Neural crest cell (in vitro differentiated cells): ENCODE measurements around the gene RRP9. TPM values are rescaled to one million over a fixed set of nuclear protein-coding genes. Genes with fewer than 3 reads are reported as not detected.
"Not testable (repeated sequence)": the region's sequence is repeated elsewhere in the genome, so short reads cannot be mapped to it uniquely, and the experiment has no call there.

ENCODE experiments used
- DNase-seq: peaks from one replicate; pipeline ENCODE4 v3.0.0; 2021; ENCODE audit warnings: low read depth, mixed read lengths, low spot score
- H3K27ac Mint-ChIP-seq: one replicate; pipeline ENCODE4 v1.8.0; 2021; ENCODE audit warnings: mild to moderate bottlenecking, mixed read lengths; ENCODE audit not compliant: unreplicated experiment
- H3K27me3 Mint-ChIP-seq: 2 replicates; pipeline ENCODE4 v1.8.0; 2021; ENCODE audit warnings: low read depth, mild to moderate bottlenecking, mixed read lengths
- H3K36me3 Mint-ChIP-seq: 2 replicates; pipeline ENCODE4 v1.8.0; 2021; ENCODE audit warnings: low read depth, mild to moderate bottlenecking, mixed read lengths
- H3K4me1 Mint-ChIP-seq: 2 replicates; pipeline ENCODE4 v1.8.0; 2021; ENCODE audit warnings: mixed read lengths
- H3K4me3 Mint-ChIP-seq: one replicate; pipeline ENCODE4 v1.8.0; 2021; ENCODE audit warnings: mild to moderate bottlenecking, mixed read lengths
- H3K9me3 Mint-ChIP-seq: 2 replicates; pipeline ENCODE4 v1.8.0; 2021; ENCODE audit warnings: mixed read lengths
- total RNA-seq: library from RNA; stranded (reverse); gene quantifications from 2 replicates; pipeline ENCODE4 v1.2.1, GENCODE V29; 2021
- TF ChIP-seq, protein P1 (sequence below): fragments of 200-600 bp; sonication (generic); conservative IDR thresholded peaks from 2 replicates; pipeline ENCODE4 v1.5.0; 2021; ENCODE audit warnings: antibody characterized with exemption, mild to moderate bottlenecking

The RRP9 gene
- total RNA-seq, 1 donor from 2014 or later: 40.1 TPM

GRCh38 chr3:51927061-51927977 is 14.4 kb downstream of the RRP9 start:
- Mint-ChIP-seq H3K36me3 (no peaks in the 10 kb centered on the region), H3K9me3 (no peaks in the 10 kb centered on the region), H3K4me3 (no peak overlapping the region), H3K27ac (no peak overlapping the region), H3K4me1 (no peaks in the 10 kb centered on the region), H3K27me3 (no peaks in the 10 kb centered on the region)
- no peak for DNase-seq
- TF ChIP-seq, protein P1, sequence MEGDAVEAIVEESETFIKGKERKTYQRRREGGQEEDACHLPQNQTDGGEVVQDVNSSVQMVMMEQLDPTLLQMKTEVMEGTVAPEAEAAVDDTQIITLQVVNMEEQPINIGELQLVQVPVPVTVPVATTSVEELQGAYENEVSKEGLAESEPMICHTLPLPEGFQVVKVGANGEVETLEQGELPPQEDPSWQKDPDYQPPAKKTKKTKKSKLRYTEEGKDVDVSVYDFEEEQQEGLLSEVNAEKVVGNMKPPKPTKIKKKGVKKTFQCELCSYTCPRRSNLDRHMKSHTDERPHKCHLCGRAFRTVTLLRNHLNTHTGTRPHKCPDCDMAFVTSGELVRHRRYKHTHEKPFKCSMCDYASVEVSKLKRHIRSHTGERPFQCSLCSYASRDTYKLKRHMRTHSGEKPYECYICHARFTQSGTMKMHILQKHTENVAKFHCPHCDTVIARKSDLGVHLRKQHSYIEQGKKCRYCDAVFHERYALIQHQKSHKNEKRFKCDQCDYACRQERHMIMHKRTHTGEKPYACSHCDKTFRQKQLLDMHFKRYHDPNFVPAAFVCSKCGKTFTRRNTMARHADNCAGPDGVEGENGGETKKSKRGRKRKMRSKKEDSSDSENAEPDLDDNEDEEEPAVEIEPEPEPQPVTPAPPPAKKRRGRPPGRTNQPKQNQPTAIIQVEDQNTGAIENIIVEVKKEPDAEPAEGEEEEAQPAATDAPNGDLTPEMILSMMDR: no peak

- TF ChIP-seq, protein P1: no peak
- no peak overlapping the region for H3K4me3 Mint-ChIP-seq
- no peaks in the 10 kb centered on the region for H3K36me3 Mint-ChIP-seq
- DNase-seq: no peak
- H3K9me3 Mint-ChIP-seq: no peaks in the 10 kb centered on the region
- no peaks in the 10 kb centered on the region for H3K4me1 Mint-ChIP-seq
- no peak overlapping the region for H3K27ac Mint-ChIP-seq
- peaks cover 10% of the 10 kb centered on the region for H3K27me3 Mint-ChIP-seq
Measured at GRCh38 chr3:51921081-51921578, 20.6 kb downstream of the RRP9 start.

- Mint-ChIP-seq H3K36me3 (no peaks in the 10 kb centered on the region), H3K9me3 (no peaks in the 10 kb centered on the region), H3K27me3 (peaks cover 10% of the 10 kb centered on the region), H3K4me3 (no peak overlapping the region), H3K27ac (no peak overlapping the region), H3K4me1 (no peaks in the 10 kb centered on the region)
- DNase-seq: no peak
- TF ChIP-seq, protein P1: no peak
Measured at GRCh38 chr3:51916418-51916817, 25.3 kb downstream of the RRP9 start.

DNA sequence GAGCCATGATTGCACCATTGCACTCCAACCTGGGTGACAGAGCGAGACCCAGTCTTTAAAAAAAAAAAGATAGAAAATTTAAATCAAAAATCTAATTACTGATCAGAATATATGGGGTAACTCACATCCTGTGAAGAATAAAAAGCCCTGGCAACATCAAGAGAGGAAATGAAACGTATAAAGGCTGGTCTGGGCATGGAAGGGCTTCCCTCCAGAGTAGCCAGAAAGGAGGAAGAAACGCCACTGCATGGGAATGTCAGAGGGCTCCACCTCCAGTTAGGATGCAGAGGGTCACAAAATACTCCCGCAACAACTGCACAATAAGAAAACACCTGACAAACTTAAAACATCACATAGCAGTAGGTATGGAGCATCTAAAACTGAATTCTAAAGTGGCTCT is 33.7 kb downstream of the RRP9 start:
- TF ChIP-seq, protein P1: no peak
- Mint-ChIP-seq H3K27ac (no peak overlapping the region), H3K27me3 (peaks cover 3% of the 10 kb centered on the region), H3K4me3 (no peak overlapping the region), H3K36me3 (peaks cover 8% of the 10 kb centered on the region), H3K4me1 (no peaks in the 10 kb centered on the region), H3K9me3 (peaks cover 5% of the 10 kb centered on the region)
- no peak for DNase-seq

DNA sequence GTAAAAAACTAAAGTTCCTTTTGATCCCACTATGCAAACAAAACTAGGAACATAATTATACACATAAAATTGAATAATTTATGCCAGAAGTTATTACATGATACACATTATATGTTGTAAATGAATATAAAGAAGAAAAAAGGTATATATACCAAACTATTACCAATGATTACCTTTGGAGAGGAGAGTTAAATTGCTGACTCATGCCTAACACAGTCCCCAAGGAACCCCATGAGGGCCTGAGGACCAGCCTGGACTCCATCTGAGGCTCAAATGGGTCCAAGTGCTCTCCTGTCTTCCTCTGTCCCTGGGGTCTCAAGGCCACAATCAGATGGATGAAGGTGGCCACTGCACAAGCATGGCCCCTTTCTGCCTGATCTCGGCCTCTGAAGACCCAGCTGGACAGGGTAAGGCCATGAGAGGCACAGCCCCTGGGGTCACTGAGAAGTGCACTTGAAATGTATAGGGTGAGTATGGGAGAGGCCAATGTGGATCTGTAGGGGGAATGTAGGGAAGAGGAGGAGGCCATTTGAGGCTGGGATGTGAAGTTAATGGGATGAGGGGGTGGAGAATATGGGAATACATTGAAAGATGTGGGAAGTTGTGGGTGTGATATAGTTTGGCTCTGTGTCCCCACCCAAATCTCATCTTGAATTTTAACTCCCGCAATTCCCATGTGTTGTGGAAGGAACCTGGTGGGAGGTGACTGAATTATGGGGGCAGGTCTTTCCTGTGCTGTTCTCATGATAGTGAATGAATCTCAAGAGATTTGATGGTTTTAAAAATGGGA is 37.5 kb downstream of the RRP9 start:
- H3K4me1 Mint-ChIP-seq: no peaks in the 10 kb centered on the region
- TF ChIP-seq, protein P1: no peak
- H3K27ac Mint-ChIP-seq: no peak overlapping the region
- peaks cover 3% of the 10 kb centered on the region for H3K9me3 Mint-ChIP-seq
- DNase-seq: no peak
- H3K36me3 Mint-ChIP-seq: peaks cover 8% of the 10 kb centered on the region
- H3K4me3 Mint-ChIP-seq: no peak overlapping the region
- peaks cover 19% of the 10 kb centered on the region for H3K27me3 Mint-ChIP-seq

GRCh38 chr3:51902361-51902760 is 39.3 kb downstream of the RRP9 start:
- not testable (repeated sequence) for H3K4me3 Mint-ChIP-seq, DNase-seq, H3K9me3 Mint-ChIP-seq, H3K36me3 Mint-ChIP-seq, H3K4me1 Mint-ChIP-seq, H3K27ac Mint-ChIP-seq
- peaks cover 25% of the 10 kb centered on the region for H3K27me3 Mint-ChIP-seq

DNA sequence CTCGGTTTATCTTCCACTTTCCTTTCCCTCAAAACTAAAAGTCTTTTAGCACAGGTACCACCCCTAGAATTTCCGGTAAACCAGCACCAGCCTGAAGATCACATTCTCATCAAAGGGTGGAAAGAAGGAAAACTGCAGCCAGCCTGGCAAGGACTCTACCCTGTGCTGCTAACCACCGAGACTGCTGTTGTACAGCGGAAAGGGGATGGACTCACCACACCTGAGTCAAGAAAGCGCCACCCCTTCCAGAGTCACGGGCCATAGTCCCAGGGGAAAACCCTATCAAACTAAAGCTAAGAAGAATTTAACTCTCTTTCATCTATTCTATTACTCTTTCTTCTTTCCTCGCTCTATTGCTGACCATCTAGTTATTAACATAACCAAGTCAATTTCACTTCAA is 41.7 kb downstream of the RRP9 start:
- H3K4me3 Mint-ChIP-seq, H3K27ac Mint-ChIP-seq, DNase-seq, H3K36me3 Mint-ChIP-seq, H3K9me3 Mint-ChIP-seq, H3K4me1 Mint-ChIP-seq: not testable (repeated sequence)
- H3K27me3 Mint-ChIP-seq: peaks cover 25% of the 10 kb centered on the region
